Naive thymus-derived CD8-positive, alpha-beta T cell (primary cell): ENCODE results near the gene ADTRP. TPM values are rescaled to one million over a fixed set of nuclear protein-coding genes. Genes with fewer than 3 reads are reported as not detected.

ENCODE experiments used
- ATAC-seq, 2 donors: fragments of 150-1000 bp; cut with Tn5 transposase in 1 of 2; sonication (Bioruptor Pico), chemical (Tn5 transposase) in 1 of 2; 1 replicate in 1 of 2; 2 replicates in 1 of 2; pipeline ENCODE4 v1.10.0; 2021; ENCODE audit warnings: mild to moderate bottlenecking in 2 of 2, moderate library complexity in 2 of 2
- POLR2A ChIA-PET: fragments of 350-600 bp; sonication (Branson Sonifier 250); formaldehyde crosslinking; loops from one replicate; lab custom pipeline; 2021; ENCODE audit warnings: antibody characterized with exemption; lab: Charles Lee
- DNase-seq, 10 donors: peaks; one replicate each; pipeline versions ENCODE4 v3.0.0 to v3.0.0-alpha.2; 2020 to 2022
- H3K27ac Mint-ChIP-seq, 10 donors: one replicate each; pipeline ENCODE4 v1.8.0; 2020 to 2022; ENCODE audit warnings: mild to moderate bottlenecking in 10 of 10, mixed read lengths in 10 of 10, moderate library complexity in 4 of 10, inconsistent platforms in 1 of 10
- H3K27me3 Mint-ChIP-seq, 5 donors: one replicate each; pipeline ENCODE4 v1.8.0; 2021 to 2022; ENCODE audit warnings: mixed read lengths in 5 of 5
- H3K36me3 Mint-ChIP-seq, 3 donors: one replicate each; pipeline ENCODE4 v1.8.0; 2020 to 2022; ENCODE audit warnings: mixed read lengths in 3 of 3, mild to moderate bottlenecking in 2 of 3, inconsistent platforms in 1 of 3
- H3K4me1 Mint-ChIP-seq, 4 donors: one replicate each; pipeline ENCODE4 v1.8.0; 2021 to 2022; ENCODE audit warnings: mixed read lengths in 4 of 4
- H3K4me3 Mint-ChIP-seq, 10 donors: one replicate each; pipeline ENCODE4 v1.8.0; 2020 to 2022; ENCODE audit warnings: mild to moderate bottlenecking in 10 of 10, mixed read lengths in 10 of 10, moderate library complexity in 6 of 10, inconsistent platforms in 1 of 10
- H3K9me3 Mint-ChIP-seq, 9 donors: one replicate each; pipeline ENCODE4 v1.8.0; 2020 to 2022; ENCODE audit warnings: mixed read lengths in 9 of 9, mild to moderate bottlenecking in 3 of 9, inconsistent platforms in 1 of 9, moderate library complexity in 1 of 9
- polyA plus RNA-seq, 3 donors: library from polyadenylated mRNA; unstranded; fragments of 300-500 nt; fragmentation: Illumina TruSeq; gene quantifications; one replicate each; pipeline ENCODE4 v1.2.3, GENCODE V29; 2021
- total RNA-seq, 8 experiments: library from RNA in 2 of 8; stranded (reverse) in 2 of 8; gene quantifications; one replicate each; pipeline ENCODE4 v1.2.3 and lab custom pipeline; 2021 to 2026

ADTRP gene
- total RNA-seq (1 to 10 TPM; 5.0 to 7.4 TPM), polyA plus RNA-seq (10 to 100 TPM in 1 of 3 donors, 1 to 10 TPM in 2; 2.3 to 14.0 (median 7.2) TPM), total RNA-seq (lab: John Stamatoyannopoulos, UW) (5.9 to 58.7 (median 17.0) reads per million in 6 experiments)

GRCh38 chr6:11778648-11779328 is at the start of gene ADTRP:
ADTRP (minus strand) TSS chr6:11778803; CDS start chr6:11778759, 44 bp downstream.
- DNase-seq (no peak), ATAC-seq (no peak)
- no peaks in the 10 kb centered on the region for H3K27me3 Mint-ChIP-seq
- peaks cover 0 to 5% (median 3%) of the 10 kb centered on the region in 4 donors for H3K4me1 Mint-ChIP-seq
- no peaks in the 10 kb centered on the region for H3K36me3 Mint-ChIP-seq
- H3K27ac Mint-ChIP-seq, result peak within 1 kb of the TSS in 1 of 10 donors; percentile 39
- POLR2A ChIA-PET, result no interaction called here
- no peaks in the 10 kb centered on the region for H3K9me3 Mint-ChIP-seq
- no peak within 1 kb of the TSS for H3K4me3 Mint-ChIP-seq

- no peak overlapping the region for H3K27ac Mint-ChIP-seq
- H3K9me3 Mint-ChIP-seq, result no peaks in the 10 kb centered on the region
- peaks cover 3 to 18% (median 12%) of the 10 kb centered on the region in 4 donors for H3K4me1 Mint-ChIP-seq
- H3K27me3 Mint-ChIP-seq, result peaks cover 0 to 3% (median 0%) of the 10 kb centered on the region in 5 donors
- DNase-seq, result no peak
- no peak overlapping the region for H3K4me3 Mint-ChIP-seq
- POLR2A ChIA-PET, result no interaction called here
- ATAC-seq, result no peak
- H3K36me3 Mint-ChIP-seq, result no peaks in the 10 kb centered on the region
These were observed 48.2 kb upstream of the ADTRP start for GRCh38 chr6:11826779-11827178.

GRCh38 chr6:11824986-11825385 is 46.4 kb upstream of the ADTRP start:
- Mint-ChIP-seq H3K36me3 (no peaks in the 10 kb centered on the region), H3K27ac (no peak overlapping the region), H3K4me3 (no peak overlapping the region), H3K27me3 (peaks cover 0 to 3% (median 0%) of the 10 kb centered on the region in 5 donors), H3K4me1 (peaks cover 3 to 16% (median 11%) of the 10 kb centered on the region in 4 donors), H3K9me3 (peaks cover 0 to under 1% (median 0%) of the 10 kb centered on the region in 9 donors)
- ATAC-seq (no peak), DNase-seq (no peak)
- POLR2A ChIA-PET, result interaction anchor here (0.7 kb wide), 1 partner anchor 292 kb away, joined by 3 read pairs; no protein-coding TSS in a partner anchor

GRCh38 chr6:11822346-11822745 is 43.7 kb upstream of the ADTRP start:
- peak in 1 of 10 donors; percentile 16 for DNase-seq
- no peak for ATAC-seq
- no peaks in the 10 kb centered on the region for H3K36me3 Mint-ChIP-seq
- peaks cover 3 to 9% (median 6%) of the 10 kb centered on the region in 4 donors for H3K4me1 Mint-ChIP-seq
- H3K27me3 Mint-ChIP-seq, result no peaks in the 10 kb centered on the region
- H3K27ac Mint-ChIP-seq, result peak overlapping the region in 1 of 10 donors; percentile 64
- H3K9me3 Mint-ChIP-seq, result peaks cover 0 to 8% (median 0%) of the 10 kb centered on the region in 9 donors
- no peak overlapping the region for H3K4me3 Mint-ChIP-seq
- POLR2A ChIA-PET, result no interaction called here

GRCh38 chr6:11821781-11822180 is 43.2 kb upstream of the ADTRP start:
- H3K36me3 Mint-ChIP-seq, result no peaks in the 10 kb centered on the region
- POLR2A ChIA-PET, result no interaction called here
- H3K9me3 Mint-ChIP-seq, result peaks cover 0 to 8% (median 0%) of the 10 kb centered on the region in 9 donors
- no peak for DNase-seq
- no peak overlapping the region for H3K4me3 Mint-ChIP-seq
- no peak for ATAC-seq
- peak overlapping the region in 1 of 10 donors; percentile 7 for H3K27ac Mint-ChIP-seq
- no peaks in the 10 kb centered on the region for H3K27me3 Mint-ChIP-seq
- peaks cover 3 to 9% (median 6%) of the 10 kb centered on the region in 4 donors for H3K4me1 Mint-ChIP-seq

GRCh38 chr6:11820821-11821220 is 42.2 kb upstream of the ADTRP start:
- H3K27ac Mint-ChIP-seq, result no peak overlapping the region
- DNase-seq (no peak), ATAC-seq (no peak)
- H3K36me3 Mint-ChIP-seq, result no peaks in the 10 kb centered on the region
- POLR2A ChIA-PET, result no interaction called here
- no peaks in the 10 kb centered on the region for H3K27me3 Mint-ChIP-seq
- H3K9me3 Mint-ChIP-seq, result peaks cover 0 to 8% (median 0%) of the 10 kb centered on the region in 9 donors
- peaks cover 3 to 9% (median 6%) of the 10 kb centered on the region in 4 donors for H3K4me1 Mint-ChIP-seq
- H3K4me3 Mint-ChIP-seq, result no peak overlapping the region

GRCh38 chr6:11819486-11819885 is 40.9 kb upstream of the ADTRP start:
- peaks cover 2 to 9% (median 3%) of the 10 kb centered on the region in 4 donors for H3K4me1 Mint-ChIP-seq

DNA sequence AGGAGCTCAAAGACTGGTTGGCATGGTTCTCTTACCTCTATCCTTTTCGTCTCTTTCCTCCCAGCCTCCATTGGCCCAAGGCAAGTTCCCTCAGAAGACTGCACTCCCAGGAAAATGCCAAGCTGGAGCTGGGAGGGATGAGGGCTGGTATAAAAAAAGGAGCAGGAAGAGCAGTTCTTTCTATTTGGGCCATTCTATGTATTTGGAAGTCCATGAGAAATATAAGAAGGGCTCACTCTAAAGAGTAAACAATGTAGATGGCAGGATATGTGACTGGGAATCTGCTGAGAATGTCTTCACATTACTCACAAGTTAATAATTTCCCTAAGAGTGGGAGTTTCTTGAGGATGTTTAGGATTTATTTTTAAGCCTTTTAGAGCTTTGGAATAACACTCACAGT is 36.6 kb upstream of the ADTRP start:
- no peak for DNase-seq
- Mint-ChIP-seq H3K4me3 (no peak overlapping the region), H3K36me3 (no peaks in the 10 kb centered on the region), H3K9me3 (peaks cover 0 to 8% (median 0%) of the 10 kb centered on the region in 9 donors), H3K27ac (no peak overlapping the region), H3K27me3 (no peaks in the 10 kb centered on the region), H3K4me1 (no peaks in the 10 kb centered on the region)
- ATAC-seq, result no peak
- POLR2A ChIA-PET, result interaction anchor here (0.9 kb wide), 1 partner anchor 194 kb away, joined by 3 read pairs; no protein-coding TSS in a partner anchor

More at GRCh38 chr6:11819486-11819885, 40.9 kb upstream of the ADTRP start:
- Mint-ChIP-seq H3K27ac (peak overlapping the region in 1 of 10 donors; percentile 39), H3K27me3 (no peaks in the 10 kb centered on the region), H3K36me3 (no peaks in the 10 kb centered on the region), H3K9me3 (peaks cover 0 to 8% (median 0%) of the 10 kb centered on the region in 9 donors), H3K4me3 (no peak overlapping the region)
- POLR2A ChIA-PET, result no interaction called here
- DNase-seq (no peak), ATAC-seq (no peak)

GRCh38 chr6:11814819-11815218 is 36.2 kb upstream of the ADTRP start:
- H3K27me3 Mint-ChIP-seq, result no peaks in the 10 kb centered on the region
- peaks cover 0 to 6% (median 0%) of the 10 kb centered on the region in 9 donors for H3K9me3 Mint-ChIP-seq
- no peak overlapping the region for H3K4me3 Mint-ChIP-seq
- H3K27ac Mint-ChIP-seq, result no peak overlapping the region
- H3K36me3 Mint-ChIP-seq, result no peaks in the 10 kb centered on the region
- POLR2A ChIA-PET, result no interaction called here
- H3K4me1 Mint-ChIP-seq, result no peaks in the 10 kb centered on the region
- ATAC-seq, result no peak
- DNase-seq, result no peak

GRCh38 chr6:11814106-11814505 is 35.5 kb upstream of the ADTRP start:
- H3K27ac Mint-ChIP-seq, result peak overlapping the region in 2 of 10 donors; percentile 19 to 45
- POLR2A ChIA-PET, result interaction anchor here (0.5 kb wide), 1 partner anchor 100 kb away, joined by 3 read pairs; no protein-coding TSS in a partner anchor
- H3K4me1 Mint-ChIP-seq, result no peaks in the 10 kb centered on the region
- no peak for DNase-seq
- H3K36me3 Mint-ChIP-seq, result no peaks in the 10 kb centered on the region
- no peaks in the 10 kb centered on the region for H3K9me3 Mint-ChIP-seq
- ATAC-seq, result no peak
- H3K4me3 Mint-ChIP-seq, result no peak overlapping the region
- H3K27me3 Mint-ChIP-seq, result no peaks in the 10 kb centered on the region

DNA sequence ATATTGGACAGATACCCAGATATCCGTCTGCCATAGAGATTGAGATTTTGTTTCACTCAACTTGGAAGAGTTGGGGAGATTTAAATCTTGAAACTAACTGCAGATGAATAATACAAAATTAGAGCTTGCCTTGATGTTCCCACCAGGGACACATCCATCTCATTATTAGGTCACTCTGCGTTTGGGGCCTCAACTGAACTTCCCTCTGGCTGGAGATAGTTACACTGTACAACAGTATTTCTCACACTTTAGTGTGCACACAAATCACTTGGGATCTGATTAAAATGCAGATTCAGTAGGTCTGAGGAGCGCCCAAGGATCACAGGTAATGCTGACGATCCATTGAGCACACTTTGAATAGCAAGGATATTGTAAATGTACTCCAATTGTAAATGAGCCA is 35.0 kb upstream of the ADTRP start:
- Mint-ChIP-seq H3K36me3 (no peaks in the 10 kb centered on the region), H3K4me1 (no peaks in the 10 kb centered on the region)

GRCh38 chr6:11812951-11813350 is 34.3 kb upstream of the ADTRP start:
- Mint-ChIP-seq H3K36me3 (no peaks in the 10 kb centered on the region), H3K27ac (no peak overlapping the region), H3K9me3 (no peaks in the 10 kb centered on the region), H3K27me3 (peaks cover 0 to 1% (median 0%) of the 10 kb centered on the region in 5 donors), H3K4me3 (no peak overlapping the region), H3K4me1 (peaks cover 0 to 2% (median 0%) of the 10 kb centered on the region in 4 donors)
- ATAC-seq (no peak), DNase-seq (no peak)
- POLR2A ChIA-PET, result no interaction called here

More for the DNA sequence above, 35.0 kb upstream of the ADTRP start:
- POLR2A ChIA-PET, result interaction anchor here (0.5 kb wide), 1 partner anchor 100 kb away, joined by 3 read pairs; no protein-coding TSS in a partner anchor
- no peak for ATAC-seq
- H3K4me3 Mint-ChIP-seq, result no peak overlapping the region
- H3K27me3 Mint-ChIP-seq, result peaks cover 0 to 1% (median 0%) of the 10 kb centered on the region in 5 donors
- H3K9me3 Mint-ChIP-seq, result no peaks in the 10 kb centered on the region
- DNase-seq, result no peak
- no peak overlapping the region for H3K27ac Mint-ChIP-seq

- POLR2A ChIA-PET, result no interaction called here
- H3K27ac Mint-ChIP-seq, result no peak overlapping the region
- no peak for ATAC-seq
These were observed 33.8 kb upstream of the ADTRP start for GRCh38 chr6:11812439-11812838.

More at GRCh38 chr6:11812439-11812838, 33.8 kb upstream of the ADTRP start:
- Mint-ChIP-seq H3K36me3 (no peaks in the 10 kb centered on the region), H3K4me3 (no peak overlapping the region), H3K4me1 (peaks cover 0 to 3% (median 0%) of the 10 kb centered on the region in 4 donors), H3K9me3 (no peaks in the 10 kb centered on the region), H3K27me3 (peaks cover 0 to 1% (median 0%) of the 10 kb centered on the region in 5 donors)
- no peak for DNase-seq
